Midbrain (tissue), 1 donor: ENCODE measurements around the gene TM4SF5.
A peak's percentile ranks its signal among the peaks of the same experiment; 100 is the strongest.

Source experiments
- DNase-seq: peaks from one replicate; lab custom pipeline; 2025; lab: John Stamatoyannopoulos, UW

Gene TM4SF5

GRCh38 chr17:4771519-4772234 is at the start of gene TM4SF5:
TSS of gene TM4SF5 (plus strand) at chr17:4771886. CDS start at chr17:4771923, 37 bp downstream.
- no peak for DNase-seq

- no peak for DNase-seq
Observed at GRCh38 chr17:4722678-4723240, 48.9 kb upstream of the TM4SF5 start.

GRCh38 chr17:4724650-4725049 is 47.0 kb upstream of the TM4SF5 start:
- no peak for DNase-seq

- no peak for DNase-seq
Observed at GRCh38 chr17:4725646-4726310, 45.9 kb upstream of the TM4SF5 start.

GRCh38 chr17:4728124-4728523 is 43.6 kb upstream of the TM4SF5 start:
- DNase-seq: no peak

- DNase-seq: no peak
Observed at GRCh38 chr17:4733073-4733531, 38.6 kb upstream of the TM4SF5 start.

- DNase-seq: no peak
Observed at GRCh38 chr17:4734857-4735475, 36.7 kb upstream of the TM4SF5 start.

GRCh38 chr17:4735876-4736651 is 35.6 kb upstream of the TM4SF5 start:
- DNase-seq: peak; percentile 32

- no peak for DNase-seq
Observed at GRCh38 chr17:4738136-4739121, 33.3 kb upstream of the TM4SF5 start.

- DNase-seq: no peak
Observed at GRCh38 chr17:4739122-4740024, 32.3 kb upstream of the TM4SF5 start, which contains the start of the genes CXCL16 and ZMYND15. TSS of gene CXCL16 (minus strand) at chr17:4739928. CDS start at chr17:4739339, 589 bp downstream. TSS of gene ZMYND15 (plus strand) at chr17:4739833. CDS start at chr17:4740549, 716 bp downstream.

- DNase-seq: no peak
Observed at GRCh38 chr17:4740025-4740351, 31.7 kb upstream of the TM4SF5 start.

GRCh38 chr17:4740584-4740983 is 31.1 kb upstream of the TM4SF5 start:
- DNase-seq: no peak

- DNase-seq: no peak
Observed at GRCh38 chr17:4741544-4741943, 30.1 kb upstream of the TM4SF5 start.

- DNase-seq: no peak
Observed at GRCh38 chr17:4742133-4742532, 29.6 kb upstream of the TM4SF5 start.

GRCh38 chr17:4742629-4743028 is 29.1 kb upstream of the TM4SF5 start:
- DNase-seq: no peak

GRCh38 chr17:4743216-4743615 is 28.5 kb upstream of the TM4SF5 start:
- DNase-seq: no peak

GRCh38 chr17:4743898-4744297 is 27.8 kb upstream of the TM4SF5 start:
- no peak for DNase-seq

- DNase-seq: no peak
Observed at GRCh38 chr17:4744999-4745969, 26.4 kb upstream of the TM4SF5 start.
